ENCODE measurements around the gene DACH2. TPM values are rescaled to one million over a fixed set of nuclear protein-coding genes. Genes with fewer than 3 reads are reported as not detected.

Gene DACH2
- total RNA-seq, 2 donors from 2014 or later = not detected

- Histone ChIP-seq H3K4me1 (ENCODE audit: control insufficient read depth in 1 of 2, low read depth in 2 of 2) (no peaks in the 10 kb centered on the region), H3K27me3 (replicated peaks; ENCODE audit: insufficient read depth) (no peaks in the 10 kb centered on the region), H3K36me3 (no peaks in the 10 kb centered on the region), H3K27ac (no peak overlapping the region), H3K4me3 (no peak overlapping the region), H3K9me3 (no peaks in the 10 kb centered on the region)
- ATAC-seq (ENCODE audit: insufficient number of reproducible peaks, low FRiP score, low read depth) = no peak
- DNase-seq (ENCODE audit: low spot score) = no peak
- no peak for TF ChIP-seq CTCF (IDR thresholded peaks at IDR 0.05)
Observed at GRCh38 chrX:86604607-86605006, 456.4 kb downstream of the DACH2 start.

- Histone ChIP-seq H3K27me3 (replicated peaks; ENCODE audit: insufficient read depth) (no peaks in the 10 kb centered on the region), H3K27ac (no peak overlapping the region), H3K9me3 (no peaks in the 10 kb centered on the region), H3K36me3 (no peaks in the 10 kb centered on the region), H3K4me1 (ENCODE audit: control insufficient read depth in 1 of 2, low read depth in 2 of 2) (no peaks in the 10 kb centered on the region), H3K4me3 (no peak overlapping the region)
- no peak for DNase-seq (ENCODE audit: low spot score)
- TF ChIP-seq CTCF (IDR thresholded peaks at IDR 0.05) = no peak
- no peak for ATAC-seq (ENCODE audit: insufficient number of reproducible peaks, low FRiP score, low read depth)
Observed at GRCh38 chrX:86696951-86697350, 548.7 kb downstream of the DACH2 start.

GRCh38 chrX:86711531-86712180 is 563.4 kb downstream of the DACH2 start:
- TF ChIP-seq CTCF (IDR thresholded peaks at IDR 0.05) = no peak
- no peaks in the 10 kb centered on the region for H3K27me3 ChIP-seq (replicated peaks; ENCODE audit: insufficient read depth)
- no peak overlapping the region for H3K4me3 ChIP-seq
- DNase-seq (ENCODE audit: low spot score) = no peak
- no peaks in the 10 kb centered on the region for H3K4me1 ChIP-seq (ENCODE audit: control insufficient read depth in 1 of 2, low read depth in 2 of 2)
- no peak for ATAC-seq (ENCODE audit: insufficient number of reproducible peaks, low FRiP score, low read depth)
- no peaks in the 10 kb centered on the region for H3K36me3 ChIP-seq
- H3K27ac ChIP-seq = no peak overlapping the region
- no peaks in the 10 kb centered on the region for H3K9me3 ChIP-seq

- Histone ChIP-seq H3K9me3 (no peaks in the 10 kb centered on the region), H3K4me3 (no peak overlapping the region), H3K36me3 (no peaks in the 10 kb centered on the region), H3K27me3 (replicated peaks; ENCODE audit: insufficient read depth) (no peaks in the 10 kb centered on the region), H3K4me1 (ENCODE audit: control insufficient read depth in 1 of 2, low read depth in 2 of 2) (no peaks in the 10 kb centered on the region), H3K27ac (no peak overlapping the region)
- DNase-seq (ENCODE audit: low spot score) (no peak), ATAC-seq (ENCODE audit: insufficient number of reproducible peaks, low FRiP score, low read depth) (no peak)
- no peak for TF ChIP-seq CTCF (IDR thresholded peaks at IDR 0.05)
Observed at GRCh38 chrX:86714441-86714840, 566.2 kb downstream of the DACH2 start.

GRCh38 chrX:86724277-86724676 is 576.0 kb downstream of the DACH2 start:
- no peaks in the 10 kb centered on the region for H3K36me3 ChIP-seq
- no peak for DNase-seq (ENCODE audit: low spot score)
- H3K27me3 ChIP-seq (replicated peaks; ENCODE audit: insufficient read depth) = no peaks in the 10 kb centered on the region
- H3K9me3 ChIP-seq = no peaks in the 10 kb centered on the region
- no peaks in the 10 kb centered on the region for H3K4me1 ChIP-seq (ENCODE audit: control insufficient read depth in 1 of 2, low read depth in 2 of 2)
- H3K27ac ChIP-seq = no peak overlapping the region
- no peak for TF ChIP-seq CTCF (IDR thresholded peaks at IDR 0.05)
- H3K4me3 ChIP-seq = no peak overlapping the region
- no peak for ATAC-seq (ENCODE audit: insufficient number of reproducible peaks, low FRiP score, low read depth)
